ENCODE measurements around the gene MEIS1. TPM values are rescaled to one million over a fixed set of nuclear protein-coding genes. Genes with fewer than 3 reads are reported as not detected.

Gene MEIS1
- total RNA-seq, 1 donor from 2014 or later, result not detected

DNA sequence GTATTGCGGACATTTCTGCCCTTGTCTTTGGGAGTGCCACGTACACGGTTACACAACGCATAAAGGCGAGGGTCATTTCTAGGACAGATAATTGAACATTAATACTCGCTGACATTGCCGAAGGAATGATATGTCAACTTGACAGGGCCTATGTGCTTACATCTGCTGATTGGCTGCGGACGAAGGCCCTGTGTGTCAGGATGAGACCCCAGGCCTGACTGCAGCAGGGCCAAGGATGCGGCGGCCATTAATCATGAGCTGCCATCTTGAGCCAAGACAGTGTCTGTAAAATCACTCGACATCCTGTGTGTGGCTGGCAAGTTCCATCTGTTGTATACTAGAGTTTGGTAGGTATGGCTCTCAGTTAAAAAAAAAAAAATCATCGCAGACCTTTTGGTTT, 96.6 kb downstream of the MEIS1 start:
- intact Hi-C loops (cut with micrococcal nuclease), result no loop called here
- H3K27ac Mint-ChIP-seq, result no peak overlapping the region
- H3K9me3 Mint-ChIP-seq, result no peaks in the 10 kb centered on the region
- H3K4me3 Mint-ChIP-seq (ENCODE audit: low read depth), result no peak overlapping the region
- no peaks in the 10 kb centered on the region for H3K36me3 Mint-ChIP-seq (ENCODE audit: low read depth)
- H3K4me1 Mint-ChIP-seq (ENCODE audit: low read depth), result no peaks in the 10 kb centered on the region
- no peaks in the 10 kb centered on the region for H3K27me3 Mint-ChIP-seq (ENCODE audit: low read depth)
- DNase-seq (ENCODE audit: low spot score), result no peak

DNA sequence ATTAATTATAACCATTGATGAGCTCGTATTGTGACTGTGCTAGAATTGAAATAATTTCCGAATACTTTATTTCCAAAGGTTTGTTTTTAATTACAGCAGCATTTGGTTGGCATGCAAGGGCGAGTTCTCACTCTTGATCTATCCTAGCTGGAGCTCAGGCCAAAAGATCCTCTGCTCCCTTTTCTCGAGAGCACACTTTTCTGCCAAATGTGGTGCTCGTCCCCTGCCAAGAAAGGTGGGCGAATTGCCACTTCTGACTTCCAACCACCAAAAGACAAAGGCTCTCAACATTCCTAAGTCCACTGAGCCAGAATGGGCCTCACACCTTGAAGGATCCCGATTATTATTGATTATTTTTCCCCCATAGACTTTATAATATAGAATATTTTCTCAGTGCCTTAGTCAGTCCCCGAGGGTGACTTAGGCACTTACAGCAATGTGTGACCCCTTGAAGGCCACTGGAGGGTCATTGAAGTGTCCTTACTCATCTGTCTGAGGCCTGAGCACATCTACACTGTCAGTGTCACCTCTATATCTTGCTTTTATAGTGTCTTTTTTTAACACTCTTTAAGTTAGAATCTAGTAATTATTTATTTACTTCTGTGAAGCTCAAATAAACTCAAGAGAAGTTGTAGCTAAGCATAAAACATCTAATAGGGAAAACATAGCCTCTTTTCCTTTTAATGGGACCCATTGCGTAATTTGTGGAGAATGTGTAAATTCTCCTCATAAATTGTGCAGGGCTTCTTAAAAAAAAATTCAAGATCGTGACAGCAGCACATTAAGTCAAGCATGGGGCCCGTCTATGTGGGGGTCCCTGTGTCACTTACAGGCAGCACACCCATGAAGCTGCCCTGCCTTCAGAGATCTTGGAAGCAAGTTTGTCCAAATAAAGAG, 98.3 kb downstream of the MEIS1 start:
- no peak overlapping the region for H3K27ac Mint-ChIP-seq

GRCh38 chr2:66534461-66534860, 99.5 kb downstream of the MEIS1 start:
- no peaks in the 10 kb centered on the region for H3K4me1 Mint-ChIP-seq (ENCODE audit: low read depth)
- DNase-seq (ENCODE audit: low spot score), result no peak
- H3K27me3 Mint-ChIP-seq (ENCODE audit: low read depth), result no peaks in the 10 kb centered on the region
- no peaks in the 10 kb centered on the region for H3K9me3 Mint-ChIP-seq
- no peak overlapping the region for H3K27ac Mint-ChIP-seq
- no peak overlapping the region for H3K4me3 Mint-ChIP-seq (ENCODE audit: low read depth)
- H3K36me3 Mint-ChIP-seq (ENCODE audit: low read depth), result no peaks in the 10 kb centered on the region
- intact Hi-C loops (cut with micrococcal nuclease), result no loop called here

More for the DNA sequence above, 98.3 kb downstream of the MEIS1 start:
- Mint-ChIP-seq H3K9me3 (no peaks in the 10 kb centered on the region), H3K4me1 (ENCODE audit: low read depth) (no peaks in the 10 kb centered on the region), H3K27me3 (ENCODE audit: low read depth) (no peaks in the 10 kb centered on the region), H3K36me3 (ENCODE audit: low read depth) (no peaks in the 10 kb centered on the region), H3K4me3 (ENCODE audit: low read depth) (no peak overlapping the region)
- intact Hi-C loops (cut with micrococcal nuclease), result no loop called here
- DNase-seq (ENCODE audit: low spot score), result no peak

DNA sequence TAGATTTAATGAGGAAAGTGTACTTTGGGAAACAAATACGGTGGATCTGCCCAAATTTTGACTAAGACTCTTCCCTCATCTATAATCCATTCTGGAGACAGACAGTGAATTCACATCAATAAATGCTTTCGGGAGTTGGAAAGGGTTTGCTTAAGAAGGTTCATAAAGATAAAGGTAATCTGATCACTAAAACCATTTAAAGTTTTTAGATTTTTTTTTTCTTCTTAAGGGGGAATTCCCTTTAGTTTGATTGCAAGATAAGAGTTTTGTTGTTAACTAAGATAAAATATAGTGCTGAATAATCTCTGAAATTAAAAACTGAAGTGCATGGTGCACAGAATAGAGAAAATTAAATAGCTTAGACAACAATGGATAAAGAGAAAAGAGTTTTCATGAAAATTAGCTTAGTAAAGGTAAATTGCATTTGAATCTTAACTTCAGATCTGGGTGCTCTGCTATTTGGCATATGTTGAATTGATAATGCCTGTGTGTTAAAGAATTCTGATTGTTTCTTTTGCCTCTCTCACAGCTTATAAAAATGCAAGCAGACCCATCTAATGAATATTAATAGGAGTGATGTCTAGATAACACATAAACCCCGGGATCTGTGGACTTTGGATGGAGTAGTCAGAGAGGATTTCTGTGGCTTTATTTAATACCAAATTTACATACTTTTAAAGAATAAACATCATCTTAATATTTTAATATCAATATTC, 100.8 kb downstream of the MEIS1 start:
- Mint-ChIP-seq H3K27ac (no peak overlapping the region), H3K9me3 (no peaks in the 10 kb centered on the region), H3K4me1 (ENCODE audit: low read depth) (no peaks in the 10 kb centered on the region), H3K27me3 (ENCODE audit: low read depth) (no peaks in the 10 kb centered on the region), H3K36me3 (ENCODE audit: low read depth) (no peaks in the 10 kb centered on the region), H3K4me3 (ENCODE audit: low read depth) (no peak overlapping the region)
- DNase-seq (ENCODE audit: low spot score), result no peak
- intact Hi-C loops (cut with micrococcal nuclease), result no loop called here

DNA sequence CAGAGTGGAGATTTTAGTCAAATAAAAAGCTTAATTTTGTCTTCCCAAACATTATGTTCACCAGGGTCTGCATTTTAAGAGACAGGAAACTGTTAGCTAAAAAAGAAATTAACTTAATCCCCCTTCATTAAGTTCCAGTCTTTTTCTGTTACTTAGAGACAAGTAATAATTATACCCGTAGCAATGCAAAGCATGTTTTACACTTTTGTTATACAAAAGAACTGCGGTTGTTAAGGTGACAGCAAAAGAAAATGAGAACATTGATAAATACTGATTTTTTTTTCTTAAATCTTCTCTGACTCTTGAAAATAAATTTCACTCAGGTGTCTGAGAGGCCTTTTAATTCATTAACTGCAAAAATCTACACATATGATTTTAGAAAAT, 101.4 kb downstream of the MEIS1 start:
- DNase-seq (ENCODE audit: low spot score), result no peak
- H3K27me3 Mint-ChIP-seq (ENCODE audit: low read depth), result no peaks in the 10 kb centered on the region
- no peak overlapping the region for H3K27ac Mint-ChIP-seq
- H3K4me3 Mint-ChIP-seq (ENCODE audit: low read depth), result no peak overlapping the region
- no peaks in the 10 kb centered on the region for H3K36me3 Mint-ChIP-seq (ENCODE audit: low read depth)
- intact Hi-C loops (cut with micrococcal nuclease), result no loop called here
- no peaks in the 10 kb centered on the region for H3K4me1 Mint-ChIP-seq (ENCODE audit: low read depth)
- H3K9me3 Mint-ChIP-seq, result no peaks in the 10 kb centered on the region

GRCh38 chr2:66536997-66537396, 102.1 kb downstream of the MEIS1 start:
- DNase-seq (ENCODE audit: low spot score), result no peak
- Mint-ChIP-seq H3K36me3 (ENCODE audit: low read depth) (no peaks in the 10 kb centered on the region), H3K27ac (no peak overlapping the region), H3K9me3 (no peaks in the 10 kb centered on the region), H3K4me3 (ENCODE audit: low read depth) (no peak overlapping the region), H3K27me3 (ENCODE audit: low read depth) (no peaks in the 10 kb centered on the region), H3K4me1 (ENCODE audit: low read depth) (no peaks in the 10 kb centered on the region)
- intact Hi-C loops (cut with micrococcal nuclease), result no loop called here

DNA sequence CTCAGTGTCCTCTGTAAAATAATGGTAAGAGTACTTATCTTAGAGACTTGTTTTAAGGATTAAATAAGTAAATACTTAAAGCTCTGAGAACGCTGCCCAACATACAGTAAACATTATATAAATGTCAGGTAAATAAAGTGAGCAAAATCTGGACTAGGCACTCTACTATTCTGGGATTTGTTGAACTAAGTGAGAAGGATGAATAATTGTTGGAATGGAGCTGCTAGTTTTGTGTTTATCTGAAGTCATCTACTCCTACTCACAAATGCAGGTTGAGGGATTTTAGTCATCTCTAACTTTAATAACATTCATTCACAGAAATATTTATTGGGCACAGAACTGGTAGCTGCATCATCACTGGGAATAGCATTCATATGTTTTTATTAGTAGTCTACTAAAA, 103.4 kb downstream of the MEIS1 start:
- no peaks in the 10 kb centered on the region for H3K36me3 Mint-ChIP-seq (ENCODE audit: low read depth)
- no peak overlapping the region for H3K4me3 Mint-ChIP-seq (ENCODE audit: low read depth)
- no peaks in the 10 kb centered on the region for H3K4me1 Mint-ChIP-seq (ENCODE audit: low read depth)
- no peak for DNase-seq (ENCODE audit: low spot score)
- intact Hi-C loops (cut with micrococcal nuclease), result no loop called here
- no peaks in the 10 kb centered on the region for H3K27me3 Mint-ChIP-seq (ENCODE audit: low read depth)
- no peak overlapping the region for H3K27ac Mint-ChIP-seq
- H3K9me3 Mint-ChIP-seq, result no peaks in the 10 kb centered on the region

- DNase-seq (ENCODE audit: low spot score), result no peak
- Mint-ChIP-seq H3K9me3 (no peaks in the 10 kb centered on the region), H3K27ac (no peak overlapping the region), H3K4me1 (ENCODE audit: low read depth) (no peaks in the 10 kb centered on the region), H3K4me3 (ENCODE audit: low read depth) (no peak overlapping the region), H3K36me3 (ENCODE audit: low read depth) (no peaks in the 10 kb centered on the region), H3K27me3 (ENCODE audit: low read depth) (no peaks in the 10 kb centered on the region)
- intact Hi-C loops (cut with micrococcal nuclease), result no loop called here
Measured at GRCh38 chr2:66539452-66539851, 104.5 kb downstream of the MEIS1 start.

- no peak overlapping the region for H3K4me3 Mint-ChIP-seq (ENCODE audit: low read depth)
- DNase-seq (ENCODE audit: low spot score), result no peak
- no peaks in the 10 kb centered on the region for H3K9me3 Mint-ChIP-seq
- no peak overlapping the region for H3K27ac Mint-ChIP-seq
- H3K27me3 Mint-ChIP-seq (ENCODE audit: low read depth), result no peaks in the 10 kb centered on the region
- intact Hi-C loops (cut with micrococcal nuclease), result no loop called here
- H3K4me1 Mint-ChIP-seq (ENCODE audit: low read depth), result no peaks in the 10 kb centered on the region
- H3K36me3 Mint-ChIP-seq (ENCODE audit: low read depth), result no peaks in the 10 kb centered on the region
Measured at GRCh38 chr2:66541646-66542045, 106.7 kb downstream of the MEIS1 start.

- no peak for DNase-seq (ENCODE audit: low spot score)
- intact Hi-C loops (cut with micrococcal nuclease), result no loop called here
- H3K4me1 Mint-ChIP-seq (ENCODE audit: low read depth), result no peaks in the 10 kb centered on the region
- no peak overlapping the region for H3K4me3 Mint-ChIP-seq (ENCODE audit: low read depth)
- no peaks in the 10 kb centered on the region for H3K27me3 Mint-ChIP-seq (ENCODE audit: low read depth)
- no peak overlapping the region for H3K27ac Mint-ChIP-seq
- H3K36me3 Mint-ChIP-seq (ENCODE audit: low read depth), result no peaks in the 10 kb centered on the region
- no peaks in the 10 kb centered on the region for H3K9me3 Mint-ChIP-seq
Measured at GRCh38 chr2:66543257-66543767, 108.4 kb downstream of the MEIS1 start.

DNA sequence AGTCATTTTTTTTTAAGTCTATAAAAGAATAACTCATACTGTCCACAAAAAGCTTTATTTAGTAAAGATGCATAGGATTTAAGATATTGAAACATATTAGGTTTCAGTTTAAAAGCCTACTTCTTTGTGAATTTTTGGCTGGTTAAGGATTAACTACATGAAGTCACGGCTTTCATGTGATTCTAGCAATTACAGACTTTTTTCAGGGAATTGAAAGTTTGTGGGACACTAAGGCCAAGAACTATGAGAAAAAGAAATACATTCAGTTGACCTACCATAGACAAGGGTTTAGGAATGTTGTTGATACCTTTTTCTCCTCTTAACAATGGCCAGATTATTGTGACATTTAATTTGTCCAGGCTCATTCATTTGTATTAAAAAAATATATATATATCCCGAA, 109.3 kb downstream of the MEIS1 start:
- Mint-ChIP-seq H3K36me3 (ENCODE audit: low read depth) (no peaks in the 10 kb centered on the region), H3K27ac (no peak overlapping the region), H3K27me3 (ENCODE audit: low read depth) (no peaks in the 10 kb centered on the region), H3K4me1 (ENCODE audit: low read depth) (no peaks in the 10 kb centered on the region), H3K9me3 (no peaks in the 10 kb centered on the region), H3K4me3 (ENCODE audit: low read depth) (no peak overlapping the region)
- intact Hi-C loops (cut with micrococcal nuclease), result no loop called here
- no peak for DNase-seq (ENCODE audit: low spot score)

- H3K27ac Mint-ChIP-seq, result no peak overlapping the region
- intact Hi-C loops (cut with micrococcal nuclease), result no loop called here
- H3K27me3 Mint-ChIP-seq (ENCODE audit: low read depth), result no peaks in the 10 kb centered on the region
- H3K4me1 Mint-ChIP-seq (ENCODE audit: low read depth), result no peaks in the 10 kb centered on the region
- no peak for DNase-seq (ENCODE audit: low spot score)
- H3K36me3 Mint-ChIP-seq (ENCODE audit: low read depth), result no peaks in the 10 kb centered on the region
- no peak overlapping the region for H3K4me3 Mint-ChIP-seq (ENCODE audit: low read depth)
- H3K9me3 Mint-ChIP-seq, result no peaks in the 10 kb centered on the region
Measured at GRCh38 chr2:66545258-66545657, 110.3 kb downstream of the MEIS1 start.

- Mint-ChIP-seq H3K27ac (no peak overlapping the region), H3K4me1 (ENCODE audit: low read depth) (no peaks in the 10 kb centered on the region), H3K9me3 (no peaks in the 10 kb centered on the region), H3K4me3 (ENCODE audit: low read depth) (no peak overlapping the region), H3K27me3 (ENCODE audit: low read depth) (no peaks in the 10 kb centered on the region), H3K36me3 (ENCODE audit: low read depth) (no peaks in the 10 kb centered on the region)
- intact Hi-C loops (cut with micrococcal nuclease), result no loop called here
- DNase-seq (ENCODE audit: low spot score), result no peak
Measured at GRCh38 chr2:66547118-66547517, 112.2 kb downstream of the MEIS1 start.
